Uterus (tissue), 4 donors: ENCODE measurements around the gene ZBTB42. TPM values are rescaled to one million over a fixed set of nuclear protein-coding genes. Genes with fewer than 3 reads are reported as not detected.

Source experiments
- DNase-seq, 2 donors: peaks; one replicate each; pipeline ENCODE4 v3.0.0-alpha.2; 2019 to 2020
- H3K27ac ChIP-seq, 2 donors: fragments of 200-600 bp; sonication (generic); 1 replicate in 1 of 2; 2 replicates in 1 of 2; pipeline ENCODE4 v1.5.1; 2016 to 2018
- H3K27me3 ChIP-seq, 2 donors: fragments of 200-600 bp; sonication (generic); one replicate each; pipeline ENCODE4 v1.5.1; 2018 to 2019; ENCODE audit warnings: control low read depth in 1 of 2
- H3K36me3 ChIP-seq, 2 donors: fragments of 200-600 bp; sonication (generic); one replicate each; pipeline ENCODE4 v1.5.1; 2019; ENCODE audit warnings: control low read depth in 1 of 2
- H3K4me1 ChIP-seq, 2 donors: fragments of 200-600 bp; sonication (generic); one replicate each; pipeline ENCODE4 v1.5.1; 2018 to 2019; ENCODE audit warnings: control low read depth in 1 of 2
- H3K4me3 ChIP-seq, 2 donors: fragments of 200-600 bp; sonication (generic); 1 replicate in 1 of 2; 2 replicates in 1 of 2; pipeline ENCODE4 v1.5.1; 2018 to 2019; ENCODE audit warnings: mild to moderate bottlenecking in 1 of 2
- H3K9me3 ChIP-seq, 2 donors: fragments of 200-600 bp; sonication (generic); one replicate each; pipeline ENCODE4 v1.5.1; 2019; ENCODE audit warnings: control low read depth in 1 of 2
- POLR2A ChIP-seq, 2 donors: fragments of 450-650 bp; IDR thresholded peaks; one replicate each; pipeline ENCODE4 v1.6.1; 2016; ENCODE audit warnings: antibody characterized with exemption in 2 of 2, mild to moderate bottlenecking in 1 of 2, moderate library complexity in 1 of 2
- intact Hi-C: fragments of 100-400 bp; cut with DNase I; formaldehyde crosslinking; loops from one replicate; pipeline ENCODE4 v1.15.1; 2023; ENCODE audit warnings: low total_unique reads
- total RNA-seq, 4 donors: library from RNA; depleted of rRNA in 3 of 4; stranded (reverse); fragments of >200 nt in 3 of 4; gene quantifications; one replicate each; pipeline versions ENCODE4 v1.1.0 to v1.2.4, GENCODE V29; 2014 to 2023
- TF ChIP-seq, protein P1 (sequence below), 4 experiments: fragments of 200-600 bp in 2 of 4; fragments of 450-650 bp in 2 of 4; sonication (generic) in 2 of 4; IDR thresholded peaks; one replicate each; pipeline ENCODE4 v1.5.1; 2016 to 2019; ENCODE audit warnings: antibody characterized with exemption in 4 of 4, mild to moderate bottlenecking in 2 of 4, moderate library complexity in 1 of 4
- donor health status: DM: yes; HTN: yes; CAD: no.

The ZBTB42 gene
- total RNA-seq, 4 donors from 2014 or later = under 0.01 to 8.4 (median 3.9) TPM

DNA sequence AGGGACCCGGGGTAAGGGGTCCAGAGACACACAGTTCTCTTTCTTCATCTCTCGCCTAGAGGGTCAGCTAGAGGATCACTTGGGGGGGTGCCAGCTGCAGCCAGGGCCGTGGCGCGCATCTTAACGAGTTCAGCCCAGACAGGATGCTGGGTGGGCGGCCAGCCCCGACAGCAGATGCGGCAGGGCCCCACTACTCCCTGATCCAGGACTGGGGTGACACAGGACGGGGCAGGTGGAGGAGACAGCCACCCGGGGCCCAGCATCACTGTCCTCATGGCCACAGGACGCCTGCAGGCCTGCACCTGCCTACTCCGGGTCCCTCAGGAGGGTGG, 18.1 kb upstream of the ZBTB42 start:
- H3K36me3 ChIP-seq = no peaks in the 10 kb centered on the region
- no peaks in the 10 kb centered on the region for H3K4me1 ChIP-seq

DNA sequence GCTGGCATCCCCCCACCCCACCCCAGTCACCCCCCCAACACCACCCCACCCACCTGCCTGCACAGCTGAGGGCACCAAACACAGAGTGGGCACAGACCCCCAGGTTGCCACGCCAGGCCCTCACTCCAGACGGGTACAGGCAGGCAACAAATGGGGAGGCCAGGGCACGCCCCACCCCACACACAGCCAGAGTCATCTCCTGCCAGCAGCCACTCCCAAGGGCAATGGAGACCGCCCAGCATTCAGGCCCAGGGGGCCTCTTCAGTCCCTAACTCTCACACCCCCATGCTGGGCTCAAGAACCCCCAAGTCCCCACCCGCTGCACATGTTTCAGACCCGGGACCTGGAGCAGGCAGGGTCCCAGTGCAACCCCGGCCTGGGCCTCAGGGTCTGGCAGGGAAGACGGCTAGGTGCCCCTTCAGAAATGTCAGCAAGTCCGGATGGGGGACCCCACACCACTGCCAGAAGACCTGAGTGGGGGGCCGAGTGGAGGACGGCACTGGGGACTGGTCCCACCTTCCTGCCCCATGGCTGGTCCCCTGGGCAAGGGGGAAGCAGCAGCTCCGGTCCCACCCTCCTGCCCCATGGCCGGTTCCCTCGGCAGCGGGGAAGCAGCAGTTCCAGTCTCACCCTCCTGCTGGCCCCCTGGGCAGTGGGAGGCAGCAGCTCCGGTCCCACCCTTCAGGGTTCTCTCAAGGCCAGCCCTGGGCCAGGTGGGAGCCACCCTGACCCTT, 17.2 kb upstream of the ZBTB42 start:
- no peaks in the 10 kb centered on the region for H3K36me3 ChIP-seq
- no peak for DNase-seq
- no peaks in the 10 kb centered on the region for H3K4me1 ChIP-seq
- TF ChIP-seq, protein P1, sequence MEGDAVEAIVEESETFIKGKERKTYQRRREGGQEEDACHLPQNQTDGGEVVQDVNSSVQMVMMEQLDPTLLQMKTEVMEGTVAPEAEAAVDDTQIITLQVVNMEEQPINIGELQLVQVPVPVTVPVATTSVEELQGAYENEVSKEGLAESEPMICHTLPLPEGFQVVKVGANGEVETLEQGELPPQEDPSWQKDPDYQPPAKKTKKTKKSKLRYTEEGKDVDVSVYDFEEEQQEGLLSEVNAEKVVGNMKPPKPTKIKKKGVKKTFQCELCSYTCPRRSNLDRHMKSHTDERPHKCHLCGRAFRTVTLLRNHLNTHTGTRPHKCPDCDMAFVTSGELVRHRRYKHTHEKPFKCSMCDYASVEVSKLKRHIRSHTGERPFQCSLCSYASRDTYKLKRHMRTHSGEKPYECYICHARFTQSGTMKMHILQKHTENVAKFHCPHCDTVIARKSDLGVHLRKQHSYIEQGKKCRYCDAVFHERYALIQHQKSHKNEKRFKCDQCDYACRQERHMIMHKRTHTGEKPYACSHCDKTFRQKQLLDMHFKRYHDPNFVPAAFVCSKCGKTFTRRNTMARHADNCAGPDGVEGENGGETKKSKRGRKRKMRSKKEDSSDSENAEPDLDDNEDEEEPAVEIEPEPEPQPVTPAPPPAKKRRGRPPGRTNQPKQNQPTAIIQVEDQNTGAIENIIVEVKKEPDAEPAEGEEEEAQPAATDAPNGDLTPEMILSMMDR (IDR thresholded peaks at IDR 0.05) = no peak
- no peak for TF ChIP-seq POLR2A (IDR thresholded peaks at IDR 0.05)
- no peaks in the 10 kb centered on the region for H3K9me3 ChIP-seq
- intact Hi-C loops = no loop called here
- no peaks in the 10 kb centered on the region for H3K27me3 ChIP-seq
- H3K27ac ChIP-seq = no peak overlapping the region
- no peak overlapping the region for H3K4me3 ChIP-seq

More for the DNA sequence above, 18.1 kb upstream of the ZBTB42 start:
- TF ChIP-seq, protein P1 (IDR thresholded peaks at IDR 0.05) = no peak
- intact Hi-C loops = no loop called here
- no peak overlapping the region for H3K4me3 ChIP-seq
- H3K27ac ChIP-seq = no peak overlapping the region
- DNase-seq = no peak
- no peaks in the 10 kb centered on the region for H3K9me3 ChIP-seq
- no peaks in the 10 kb centered on the region for H3K27me3 ChIP-seq

DNA sequence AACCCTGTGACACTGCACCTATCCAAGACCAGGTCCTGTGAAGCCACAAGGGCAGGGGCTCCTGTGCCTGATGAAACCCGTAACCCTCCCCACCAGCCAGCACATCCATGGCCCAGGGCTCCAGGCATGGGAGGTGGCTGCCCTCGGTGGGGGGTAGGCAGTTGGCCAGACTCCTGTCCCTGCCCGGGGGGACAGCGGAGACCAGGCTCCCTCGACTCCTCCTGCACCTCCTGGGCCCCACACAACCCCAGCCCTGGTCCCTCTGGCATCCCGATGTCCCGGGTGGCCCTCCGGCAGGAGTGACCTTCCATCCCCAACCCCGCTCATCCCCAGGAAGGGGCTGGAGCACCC, 16.7 kb upstream of the ZBTB42 start:
- intact Hi-C loops = no loop called here
- Histone ChIP-seq H3K36me3 (no peaks in the 10 kb centered on the region), H3K4me1 (no peaks in the 10 kb centered on the region), H3K27ac (no peak overlapping the region), H3K27me3 (no peaks in the 10 kb centered on the region), H3K9me3 (no peaks in the 10 kb centered on the region), H3K4me3 (no peak overlapping the region)
- no peak for DNase-seq
- TF ChIP-seq, protein P1 (IDR thresholded peaks at IDR 0.05) = no peak
- no peak for TF ChIP-seq POLR2A (IDR thresholded peaks at IDR 0.05)

DNA sequence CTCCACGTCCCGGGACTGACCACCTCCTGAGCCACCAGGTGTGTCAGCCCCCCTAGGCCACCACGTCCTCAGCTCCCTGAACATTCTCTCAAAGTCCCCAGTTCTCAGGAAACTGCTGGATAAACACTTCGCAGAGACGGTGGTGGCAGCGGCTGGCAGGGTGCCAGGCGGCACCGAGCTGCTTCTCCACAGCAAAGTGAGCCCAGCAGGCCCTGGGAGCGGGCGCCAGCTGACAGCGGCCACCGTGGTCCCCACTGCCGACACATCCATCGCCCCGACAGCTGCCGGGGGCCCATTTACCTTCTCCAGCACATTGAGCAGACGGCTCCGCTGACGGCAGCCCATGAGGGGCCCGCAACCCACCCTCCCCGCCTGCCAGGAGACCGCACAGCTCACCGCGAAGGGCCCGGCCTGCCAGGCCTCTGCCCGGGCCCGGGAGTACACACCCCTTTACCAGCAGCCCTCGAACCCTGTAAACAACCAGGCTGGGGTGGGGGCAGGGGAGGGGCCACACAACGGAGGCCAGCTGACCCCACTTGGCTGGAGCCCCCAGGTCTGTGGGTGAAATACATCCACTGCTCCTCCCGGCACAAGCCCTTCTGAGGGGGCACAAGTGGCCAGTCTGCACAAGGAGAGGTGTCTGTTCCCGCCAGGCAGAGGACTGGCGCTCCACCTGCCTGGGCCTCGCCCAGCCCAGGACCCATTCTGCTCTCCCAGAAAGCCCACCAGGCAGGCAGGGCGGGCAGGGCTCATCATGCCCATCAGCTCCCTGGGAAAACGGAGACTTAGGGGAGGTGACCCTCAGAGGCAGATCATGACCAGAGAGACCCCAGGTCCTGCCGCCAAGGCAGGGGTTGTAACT, 15.8 kb upstream of the ZBTB42 start:
- H3K4me1 ChIP-seq = no peaks in the 10 kb centered on the region
- no peak overlapping the region for H3K27ac ChIP-seq
- DNase-seq = no peak
- TF ChIP-seq, protein P1 (IDR thresholded peaks at IDR 0.05) = no peak
- no peak for TF ChIP-seq POLR2A (IDR thresholded peaks at IDR 0.05)
- H3K36me3 ChIP-seq = no peaks in the 10 kb centered on the region
- no peaks in the 10 kb centered on the region for H3K9me3 ChIP-seq
- H3K27me3 ChIP-seq = no peaks in the 10 kb centered on the region
- intact Hi-C loops = loop anchor here (5.0 kb wide), 1 partner anchor 37 kb away; no protein-coding TSS in a partner anchor
- H3K4me3 ChIP-seq = no peak overlapping the region

DNA sequence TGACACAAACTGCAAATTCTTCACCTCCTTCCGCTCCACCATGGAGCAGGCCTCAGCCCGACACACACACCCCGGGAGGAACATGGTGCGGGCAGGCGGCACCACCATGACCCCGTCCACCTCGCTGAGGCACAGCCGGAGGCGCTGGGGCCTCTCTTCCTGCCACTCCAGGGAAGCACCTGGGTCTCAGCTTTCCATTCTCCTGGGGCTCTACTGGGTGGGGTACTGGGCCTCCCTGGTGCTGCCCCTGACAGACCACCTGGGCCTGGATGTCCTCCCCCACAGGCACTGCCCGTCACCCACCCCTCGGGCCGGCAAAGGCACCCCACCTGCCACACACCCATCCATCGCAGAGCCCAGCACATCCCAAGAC, 15.2 kb upstream of the ZBTB42 start:
- no peaks in the 10 kb centered on the region for H3K9me3 ChIP-seq
- no peaks in the 10 kb centered on the region for H3K4me1 ChIP-seq
- H3K27ac ChIP-seq = no peak overlapping the region
- H3K27me3 ChIP-seq = no peaks in the 10 kb centered on the region
- no peak for DNase-seq
- intact Hi-C loops = loop anchor here (5.0 kb wide), 1 partner anchor 37 kb away; no protein-coding TSS in a partner anchor
- no peak overlapping the region for H3K4me3 ChIP-seq
- TF ChIP-seq, protein P1 (IDR thresholded peaks at IDR 0.05) = no peak
- no peak for TF ChIP-seq POLR2A (IDR thresholded peaks at IDR 0.05)
- H3K36me3 ChIP-seq = no peaks in the 10 kb centered on the region
